HepG2 (cell line): ENCODE results near the gene NEDD4L. TPM values are rescaled to one million over a fixed set of nuclear protein-coding genes. Genes with fewer than 3 reads are reported as not detected.

Source experiments
- ATAC-seq: fragments of 200-7000 bp; cut with Tn5 transposase; 3 replicates; pipeline ENCODE4 v1.9.1; 2020; ENCODE audit warnings: mild to moderate bottlenecking, moderate library complexity
- BruUV-seq: library from RNA; stranded (reverse); fragments of 400-500 nt; replicated peaks from 2 replicates; lab custom pipeline; 2021; lab: Mats Ljungman, UMichigan
- CTCF ChIA-PET: fragments of 300-600 bp; formaldehyde crosslinking; extraction: SDS; loops from one replicate; lab custom pipeline; 2021; ENCODE audit warnings: low total read pairs, inconsistent platforms, low intra/inter-chr PET ratio; lab: Yijun Ruan, JAX
- POLR2A ChIA-PET: fragments of 350-600 bp; sonication (Branson Sonifier 250); formaldehyde crosslinking; loops from one replicate; lab custom pipeline; 2020; ENCODE audit warnings: antibody characterized with exemption, inconsistent platforms; lab: Yijun Ruan, JAX
- DNase-seq: peaks from one replicate; pipeline ENCODE4 v3.0.0-alpha.2; 2015; ENCODE audit warnings: low spot score
- FAIRE-seq: peaks from 3 replicates; lab custom pipeline; 2011; peaks lifted over from hg19 to GRCh38; lab: Jason Lieb, UNC
- H2AFZ ChIP-seq: one replicate; pipeline ENCODE4 v1.6.1; 2011; ENCODE audit warnings: low read length, inconsistent platforms
- H3K27ac ChIP-seq: fragments of 300-600 bp; 3 replicates; pipeline ENCODE4 v1.8.0; 2011; ENCODE audit warnings: mixed run types, mild to moderate bottlenecking, mixed read lengths, low read length, inconsistent platforms; ENCODE audit not compliant: insufficient read depth; ENCODE audit errors: extremely low read length
- H3K27me3 ChIP-seq, 2 experiments: fragments of 200-600 bp in 1 of 2; 2 replicates in 1 of 2; 3 replicates in 1 of 2; pipeline versions ENCODE4 v1.6.0 to v1.8.0; 2011; ENCODE audit warnings: low read length in 2 of 2, mild to moderate bottlenecking in 2 of 2, moderate library complexity in 2 of 2, inconsistent platforms in 1 of 2; ENCODE audit not compliant: insufficient read depth in 2 of 2, control insufficient read depth in 1 of 2
- H3K36me3 ChIP-seq, 2 experiments: fragments of 200-600 bp in 1 of 2; replicated peaks in 1 of 2; 2 replicates in 1 of 2; 3 replicates in 1 of 2; pipeline versions ENCODE4 v1.5.1 to v1.8.0; 2011; ENCODE audit warnings: low read length in 2 of 2, inconsistent platforms in 1 of 2; ENCODE audit not compliant: insufficient read depth in 2 of 2, control insufficient read depth in 1 of 2
- H3K4me1 ChIP-seq: 2 replicates; pipeline ENCODE4 v1.5.1; 2012; ENCODE audit warnings: low read length, inconsistent platforms; ENCODE audit not compliant: insufficient read depth
- H3K4me2 ChIP-seq: 2 replicates; pipeline ENCODE4 v1.6.0; 2011; ENCODE audit warnings: low read depth, low read length, inconsistent platforms
- H3K4me3 ChIP-seq, 3 experiments: fragments of 200-600 bp in 1 of 3; sonication (generic), shearing (Covaris generic) in 1 of 3; replicated peaks in 1 of 3; 2 replicates each; pipeline ENCODE4 v1.5.1; 2011 to 2016; ENCODE audit warnings: low read length in 3 of 3, inconsistent platforms in 2 of 3, low read depth in 2 of 3, mild to moderate bottlenecking in 2 of 3, control low read depth in 1 of 3, mixed read lengths in 1 of 3; ENCODE audit not compliant: insufficient read depth in 1 of 3
- H3K79me2 ChIP-seq: one replicate; pipeline ENCODE4 v1.6.1; 2011; ENCODE audit warnings: low read length, inconsistent platforms; ENCODE audit not compliant: insufficient read depth
- H3K9ac ChIP-seq: 2 replicates; pipeline ENCODE4 v1.6.0; 2011; ENCODE audit warnings: mild to moderate bottlenecking, low read depth, low read length, inconsistent platforms; ENCODE audit not compliant: insufficient read depth
- H3K9me3 ChIP-seq: 2 replicates; pipeline ENCODE4 v1.5.1; 2012; ENCODE audit warnings: mild to moderate bottlenecking, low read length
- H4K20me1 ChIP-seq: 2 replicates; pipeline ENCODE4 v1.6.0; 2011; ENCODE audit warnings: inconsistent platforms, mild to moderate bottlenecking, low read length, moderate library complexity; ENCODE audit not compliant: insufficient read depth
- DPF2 ChIP-seq: sonication (generic); formaldehyde crosslinking; IDR thresholded peaks from 2 replicates; pipeline ENCODE4 v1.4.0; 2020; ENCODE audit warnings: mild to moderate bottlenecking, low read depth, missing genetic modification reagents, borderline replicate concordance
- RAD51 ChIP-seq: fragments of 450-650 bp; IDR thresholded peaks from 2 replicates; pipeline ENCODE4 v1.6.1; 2016; ENCODE audit warnings: borderline replicate concordance
- RFX5 ChIP-seq: IDR thresholded peaks from 2 replicates; pipeline ENCODE4 v1.6.1; 2011; ENCODE audit warnings: low read depth, low read length, improper control_type of control experiment
- RFXANK ChIP-seq: IDR thresholded peaks from 2 replicates; pipeline ENCODE4 v1.6.1; 2016
- ZNF3 ChIP-seq: IDR thresholded peaks from 2 replicates; pipeline ENCODE4 v1.7.0; 2017; ENCODE audit warnings: inconsistent platforms
- ZNF333 ChIP-seq: sonication (generic); formaldehyde crosslinking; IDR thresholded peaks from 2 replicates; pipeline ENCODE4 v1.4.0; 2020; ENCODE audit warnings: mild to moderate bottlenecking, missing genetic modification reagents, borderline replicate concordance
- ZNF350 ChIP-seq: sonication (generic); formaldehyde crosslinking; IDR thresholded peaks from 2 replicates; pipeline ENCODE4 v1.4.0; 2020; ENCODE audit warnings: mild to moderate bottlenecking, low read depth, missing genetic modification reagents, borderline replicate concordance
- ZNF615 ChIP-seq: sonication (generic); formaldehyde crosslinking; IDR thresholded peaks from 2 replicates; pipeline ENCODE4 v1.5.0; 2020; ENCODE audit warnings: mild to moderate bottlenecking, missing genetic modification reagents, borderline replicate concordance
- ZNF768 ChIP-seq: sonication (generic); formaldehyde crosslinking; IDR thresholded peaks from 2 replicates; pipeline ENCODE4 v1.4.0; 2020; ENCODE audit warnings: missing genetic modification reagents
- WGBS: methylation state at CpG from one replicate; pipeline ENCODE4 v1.1.6; 2017; ENCODE audit warnings: low lambda C conversion rate; 5-methylcytosine and 5-hydroxymethylcytosine counted together
- in situ Hi-C: cut with HindIII; loops from 2 replicates; pipeline ENCODE4 v1.10.0; 2017; ENCODE audit warnings: low pct_unique_long_range_greater_than_20kb; ENCODE audit not compliant: extremely low pct_ligation_motif_present
- intact Hi-C: fragments of 100-400 bp; cut with micrococcal nuclease; formaldehyde crosslinking; loops from one replicate; pipeline ENCODE4 v1.10.0; 2022; ENCODE audit not compliant: unreplicated experiment
- polyA plus RNA-seq, 8 experiments: library from polyadenylated mRNA; depleted of rRNA in 3 of 8; stranded (reverse) in 7 of 8; unstranded in 1 of 8; fragments of >200 nt; fragmentation: Illumina TruSeq in 4 of 8; extraction: Trizol in 4 of 8; gene quantifications; 2 replicates each; pipeline versions ENCODE4 v1.2.1 to v1.2.3, GENCODE V29; 2011 to 2016; ENCODE audit warnings: low read depth in 4 of 8, missing spikeins in 1 of 8, mixed read lengths in 1 of 8; ENCODE audit not compliant: insufficient read depth in 1 of 8
- total RNA-seq, 5 experiments: library from RNA; depleted of rRNA; stranded (reverse); fragments of >200 nt; fragmentation: Illumina TruSeq; extraction: Trizol; gene quantifications; 2 replicates each; pipeline ENCODE4 v1.2.3, GENCODE V29; 2016; ENCODE audit warnings: low read depth in 1 of 5

NEDD4L gene
- total and polyA plus RNA-seq, 2 of the 13 experiments (the other 11 are each of a cell fraction or from before 2014, with no cell fraction given): 168 to 390 TPM

- Histone ChIP-seq H2AFZ (no peak overlapping the region), H3K27ac (no peak overlapping the region), H3K4me3 (no peak overlapping the region), H3K9me3 (no peaks in the 10 kb centered on the region), H4K20me1 (0 out of 2 replicates have a peak, but pooled peaks cover 5% of the 10 kb centered on the region), H3K4me1 (no peaks in the 10 kb centered on the region; the same call in 1 of the 2 replicates), H3K9ac (no peak overlapping the region), H3K4me2 (no peak overlapping the region), H3K36me3 (peaks cover 3% of the 10 kb centered on the region in 2 experiments; a peak in 2 of 5 replicates), H3K27me3 (no peaks in the 10 kb centered on the region; a peak in 1 of 5 replicates), H3K79me2 (peaks cover 19% of the 10 kb centered on the region)
- FAIRE-seq (no peak), DNase-seq (no peak), ATAC-seq (no peak)
- ChIA-PET CTCF (no interaction called here), POLR2A (no interaction called here)
- TF ChIP-seq RFX5: no peak
- no peak for TF ChIP-seq ZNF615 (CRISPR knock-in tag)
- TF ChIP-seq ZNF350 (CRISPR knock-in tag): no peak
- no peak for TF ChIP-seq ZNF768
- in situ Hi-C loops (no loop called here), intact Hi-C loops (no loop called here)
- no TSS peak for BruUV-seq
- 80% methylated on average over 5 of the region's 5 CpGs for whole genome bisulfite sequencing
Measured at GRCh38 chr18:58298251-58299134, 254.5 kb downstream of the NEDD4L start.

- Histone ChIP-seq H3K9ac (no peak overlapping the region), H3K27ac (no peak overlapping the region), H3K9me3 (no peaks in the 10 kb centered on the region), H3K79me2 (peaks cover 19% of the 10 kb centered on the region), H3K4me3 (no peak overlapping the region), H3K36me3 (peaks cover 0 to 2% of the 10 kb centered on the region in 2 experiments; a peak in 1 of 5 replicates), H3K27me3 (no peaks in the 10 kb centered on the region; a peak in 1 of 5 replicates), H3K4me1 (no peaks in the 10 kb centered on the region; the same call in 1 of the 2 replicates), H2AFZ (no peak overlapping the region), H4K20me1 (0 out of 2 replicates have a peak, but pooled peaks cover 5% of the 10 kb centered on the region), H3K4me2 (no peak overlapping the region)
- no TSS peak for BruUV-seq
- CTCF ChIA-PET: no interaction called here
- WGBS: 100% methylated on average over 4 of the region's 4 CpGs
- DNase-seq: no peak
- TF ChIP-seq DPF2 (CRISPR knock-in tag) (no peak), RFXANK (no peak), RAD51 (no peak), ZNF333 (CRISPR knock-in tag) (no peak), ZNF3 (no peak)
- in situ Hi-C loops (no loop called here), intact Hi-C loops (no loop called here)
- FAIRE-seq: no peak
- POLR2A ChIA-PET: no interaction called here
- no peak for ATAC-seq
Measured at GRCh38 chr18:58299135-58299473, 255.1 kb downstream of the NEDD4L start.
